Lower lobe of right lung (tissue), 2 donors: ENCODE measurements around the gene FAM120AOS. TPM values are rescaled to one million over a fixed set of nuclear protein-coding genes. Genes with fewer than 3 reads are reported as not detected.

Source experiments
- ATAC-seq, 2 donors: fragments of 200-7000 bp; cut with Tn5 transposase; one replicate each; pipeline ENCODE4 v1.9.1; 2020 to 2022; ENCODE audit warnings: mild to moderate bottlenecking in 2 of 2, moderate library complexity in 2 of 2
- DNase-seq: peaks from one replicate; pipeline ENCODE4 v3.0.0-alpha.2; 2020
- H3K27ac ChIP-seq: fragments of 200-600 bp; one replicate; pipeline ENCODE4 v1.8.0; 2022
- H3K27me3 ChIP-seq: fragments of 200-600 bp; one replicate; pipeline ENCODE4 v1.8.0; 2022; ENCODE audit warnings: low read depth
- H3K36me3 ChIP-seq: fragments of 200-600 bp; one replicate; pipeline ENCODE4 v1.8.0; 2022; ENCODE audit warnings: mild to moderate bottlenecking
- H3K4me1 ChIP-seq: fragments of 200-600 bp; one replicate; pipeline ENCODE4 v1.8.0; 2022
- H3K4me3 ChIP-seq: fragments of 200-600 bp; one replicate; pipeline ENCODE4 v1.8.0; 2022; ENCODE audit warnings: mild to moderate bottlenecking
- H3K9me3 ChIP-seq: fragments of 200-600 bp; one replicate; pipeline ENCODE4 v1.8.0; 2022
- intact Hi-C: fragments of 100-400 bp; cut with DNase I; formaldehyde crosslinking; loops from one replicate; pipeline ENCODE4 v1.11.0; 2022
- total RNA-seq: library from RNA; stranded (reverse); fragmentation: NEBNext Ultra II Directional; extraction: Animal tissue kit (Norgen Biotek cat#: 25700); gene quantifications from one replicate; pipeline ENCODE4 v1.2.1, GENCODE V29; 2021
- TF ChIP-seq, protein P1 (sequence below): fragments of 200-600 bp; IDR thresholded peaks from one replicate; pipeline ENCODE4 v1.8.0; 2022; ENCODE audit warnings: antibody characterized with exemption, mild to moderate bottlenecking
- donor health status: DM: no; HTN: yes; CAD: no; lungs with severe emphysema.

The FAM120AOS gene
- total RNA-seq, 1 donor from 2014 or later: 45.0 TPM

GRCh38 chr9:93480728-93481324, 27.4 kb upstream of the FAM120AOS start:
- H3K27me3 ChIP-seq: no peaks in the 10 kb centered on the region
- no peak overlapping the region for H3K4me3 ChIP-seq
- no peak overlapping the region for H3K27ac ChIP-seq
- H3K36me3 ChIP-seq: peaks cover 19% of the 10 kb centered on the region
- no peak for DNase-seq
- ATAC-seq: peak in 1 of 2 donors; percentile 45
- intact Hi-C loops: no loop called here
- TF ChIP-seq, protein P1, sequence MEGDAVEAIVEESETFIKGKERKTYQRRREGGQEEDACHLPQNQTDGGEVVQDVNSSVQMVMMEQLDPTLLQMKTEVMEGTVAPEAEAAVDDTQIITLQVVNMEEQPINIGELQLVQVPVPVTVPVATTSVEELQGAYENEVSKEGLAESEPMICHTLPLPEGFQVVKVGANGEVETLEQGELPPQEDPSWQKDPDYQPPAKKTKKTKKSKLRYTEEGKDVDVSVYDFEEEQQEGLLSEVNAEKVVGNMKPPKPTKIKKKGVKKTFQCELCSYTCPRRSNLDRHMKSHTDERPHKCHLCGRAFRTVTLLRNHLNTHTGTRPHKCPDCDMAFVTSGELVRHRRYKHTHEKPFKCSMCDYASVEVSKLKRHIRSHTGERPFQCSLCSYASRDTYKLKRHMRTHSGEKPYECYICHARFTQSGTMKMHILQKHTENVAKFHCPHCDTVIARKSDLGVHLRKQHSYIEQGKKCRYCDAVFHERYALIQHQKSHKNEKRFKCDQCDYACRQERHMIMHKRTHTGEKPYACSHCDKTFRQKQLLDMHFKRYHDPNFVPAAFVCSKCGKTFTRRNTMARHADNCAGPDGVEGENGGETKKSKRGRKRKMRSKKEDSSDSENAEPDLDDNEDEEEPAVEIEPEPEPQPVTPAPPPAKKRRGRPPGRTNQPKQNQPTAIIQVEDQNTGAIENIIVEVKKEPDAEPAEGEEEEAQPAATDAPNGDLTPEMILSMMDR: no peak
- H3K9me3 ChIP-seq: no peaks in the 10 kb centered on the region
- H3K4me1 ChIP-seq: peaks cover 7% of the 10 kb centered on the region

DNA sequence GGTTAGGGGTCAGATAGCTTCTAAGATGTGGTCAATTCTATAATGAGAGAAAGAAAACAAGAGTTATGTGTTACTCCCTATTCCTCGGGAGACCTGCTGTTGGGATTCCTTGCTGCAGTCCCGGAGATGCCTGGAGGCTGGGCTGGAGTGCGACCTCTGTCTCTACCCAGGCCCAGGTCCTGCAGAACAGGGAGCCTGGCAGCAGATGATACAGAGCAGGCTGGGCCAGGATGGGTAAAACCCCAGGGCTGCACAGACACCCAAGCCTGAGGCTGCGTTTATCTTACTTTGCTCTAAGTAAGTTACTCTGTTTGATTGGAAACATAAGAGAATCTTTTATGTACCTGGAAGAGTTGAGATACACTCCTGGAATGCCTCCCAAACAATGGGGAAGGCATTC, 26.9 kb upstream of the FAM120AOS start:
- intact Hi-C loops: no loop called here
- H3K36me3 ChIP-seq: peaks cover 20% of the 10 kb centered on the region
- ATAC-seq: no peak
- TF ChIP-seq, protein P1: no peak
- H3K4me3 ChIP-seq: no peak overlapping the region
- H3K27me3 ChIP-seq: no peaks in the 10 kb centered on the region
- peaks cover 7% of the 10 kb centered on the region for H3K4me1 ChIP-seq
- DNase-seq: no peak
- H3K27ac ChIP-seq: no peak overlapping the region
- H3K9me3 ChIP-seq: no peaks in the 10 kb centered on the region

DNA sequence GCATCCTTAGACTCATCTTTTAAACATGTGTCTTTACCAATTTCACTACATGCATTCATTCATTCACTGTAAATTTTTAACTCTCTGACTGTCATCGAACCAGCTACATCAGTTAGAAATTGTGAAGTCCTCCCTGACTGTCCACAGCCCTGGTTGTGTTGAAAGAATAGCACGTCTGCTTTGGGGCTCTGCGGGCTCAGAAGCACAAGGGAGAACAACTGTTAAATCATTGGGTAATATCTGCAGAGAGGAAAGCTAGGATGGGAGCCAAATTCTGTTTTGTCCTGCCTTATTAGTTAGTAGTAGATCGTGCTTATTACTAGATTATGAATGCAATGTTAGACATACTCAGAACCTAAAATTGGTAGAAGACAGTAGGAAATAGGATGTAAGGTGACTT, 26.3 kb upstream of the FAM120AOS start:
- ATAC-seq (no peak), DNase-seq (no peak)
- Histone ChIP-seq H3K36me3 (peaks cover 15% of the 10 kb centered on the region), H3K9me3 (no peaks in the 10 kb centered on the region), H3K27me3 (no peaks in the 10 kb centered on the region), H3K4me1 (peaks cover 7% of the 10 kb centered on the region), H3K27ac (no peak overlapping the region), H3K4me3 (no peak overlapping the region)
- TF ChIP-seq, protein P1: no peak
- intact Hi-C loops: no loop called here

DNA sequence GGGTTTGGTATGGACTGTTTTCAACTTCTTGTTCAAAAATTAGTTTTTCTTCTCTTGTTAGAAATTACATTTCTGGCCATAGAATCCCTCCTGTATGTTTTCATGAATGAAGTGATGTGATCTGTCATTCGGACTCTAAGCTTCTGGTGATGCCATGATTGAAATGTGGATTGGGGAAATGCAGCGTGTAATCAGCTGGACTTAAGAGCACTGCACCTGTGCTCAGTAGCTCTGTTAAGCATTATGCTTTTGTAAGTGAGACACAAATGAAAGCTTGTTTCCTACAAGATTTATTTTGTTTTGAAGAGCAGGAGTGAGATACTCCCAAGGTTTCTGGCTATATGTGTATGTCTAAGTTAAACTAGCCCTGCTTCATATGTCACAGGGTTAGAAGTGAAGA, 24.0 kb upstream of the FAM120AOS start:
- ATAC-seq (no peak), DNase-seq (no peak)
- Histone ChIP-seq H3K4me3 (no peak overlapping the region), H3K36me3 (peaks cover 16% of the 10 kb centered on the region), H3K27me3 (no peaks in the 10 kb centered on the region), H3K4me1 (peaks cover 7% of the 10 kb centered on the region), H3K27ac (no peak overlapping the region), H3K9me3 (no peaks in the 10 kb centered on the region)
- intact Hi-C loops: no loop called here
- TF ChIP-seq, protein P1: no peak

DNA sequence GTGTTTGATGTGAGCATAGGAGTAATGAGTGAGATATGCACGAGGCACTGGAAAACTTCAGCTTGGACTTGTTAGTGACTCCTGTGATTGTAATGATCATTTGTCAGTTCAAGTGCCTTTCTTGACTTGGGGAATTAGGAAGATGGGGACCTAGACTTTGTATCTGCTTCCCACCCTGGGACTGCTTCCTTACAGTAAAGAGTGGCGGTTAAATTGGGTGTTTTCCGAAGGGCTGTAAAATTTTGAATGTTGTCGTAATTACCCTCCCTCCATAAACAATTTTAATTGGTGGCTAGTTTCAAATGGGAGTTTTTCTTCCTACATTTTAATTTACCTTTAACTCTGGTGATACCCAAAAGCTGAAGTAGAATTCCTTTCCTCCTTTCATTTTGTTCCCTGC, 23.5 kb upstream of the FAM120AOS start:
- Histone ChIP-seq H3K27me3 (no peaks in the 10 kb centered on the region), H3K9me3 (no peaks in the 10 kb centered on the region), H3K27ac (no peak overlapping the region), H3K36me3 (peaks cover 18% of the 10 kb centered on the region), H3K4me1 (peaks cover 9% of the 10 kb centered on the region), H3K4me3 (no peak overlapping the region)
- intact Hi-C loops: no loop called here
- TF ChIP-seq, protein P1: no peak
- no peak for ATAC-seq
- no peak for DNase-seq
